ENCODE results near the gene NR6A1. TPM values are rescaled to one million over a fixed set of nuclear protein-coding genes. Genes with fewer than 3 reads are reported as not detected.

NR6A1 gene
- total RNA-seq, 1 donor from 2014 or later, result 302 TPM

- Histone ChIP-seq H3K36me3 (peaks cover 3% of the 10 kb centered on the region), H3K9ac (no peak overlapping the region), H3K4me1 (peaks cover 11% of the 10 kb centered on the region), H2AFZ (replicated peaks) (no peak overlapping the region), H3K27ac (no peak overlapping the region), H4K20me1 (ENCODE audit: low read depth) (peaks cover 52% of the 10 kb centered on the region), H3K79me2 (ENCODE audit: low read depth) (peaks cover 100% of the 10 kb centered on the region), H3K4me2 (no peak overlapping the region), H3K9me3 (ENCODE audit: low read depth) (peaks cover 10% of the 10 kb centered on the region), H3F3A (ENCODE audit: low read depth) (no peaks in the 10 kb centered on the region), H3K27me3 (no peaks in the 10 kb centered on the region), H3K4me3 (no peak overlapping the region)
- H3K4me1 Mint-ChIP-seq, result peaks cover 2% of the 10 kb centered on the region
- DNase-seq (ENCODE audit: low spot score), result no peak
- H3K9me3 Mint-ChIP-seq, result peaks cover 19% of the 10 kb centered on the region
- peaks cover 6% of the 10 kb centered on the region for H3K36me3 Mint-ChIP-seq
- H3K27me3 Mint-ChIP-seq (ENCODE audit: insufficient read depth, low read depth), result no peaks in the 10 kb centered on the region
- TF ChIP-seq EZH2 (IDR thresholded peaks at IDR 0.05) (no peak), CTCF (IDR thresholded peaks at IDR 0.05) (no peak), EZH2phosphoT487 (IDR thresholded peaks at IDR 0.05) (no peak)
- no peak overlapping the region for H3K4me3 Mint-ChIP-seq
- H3K27ac Mint-ChIP-seq, result peak overlapping the region; percentile 48
Observed at GRCh38 chr9:124576751-124577150, 194.4 kb downstream of the NR6A1 start.

GRCh38 chr9:124574534-124575375 lies 196.4 kb downstream of the NR6A1 start:
- H3K36me3 ChIP-seq, result peaks cover 3% of the 10 kb centered on the region
- TF ChIP-seq EZH2phosphoT487 (IDR thresholded peaks at IDR 0.05) (no peak), EZH2 (IDR thresholded peaks at IDR 0.05) (no peak), CTCF (IDR thresholded peaks at IDR 0.05) (no peak)
- H3K9me3 ChIP-seq (ENCODE audit: low read depth), result peaks cover 5% of the 10 kb centered on the region
- Mint-ChIP-seq H3K9me3 (peaks cover 6% of the 10 kb centered on the region), H3K4me1 (peaks cover 11% of the 10 kb centered on the region), H3K27ac (no peak overlapping the region), H3K27me3 (ENCODE audit: insufficient read depth, low read depth) (no peaks in the 10 kb centered on the region), H3K36me3 (peaks cover 6% of the 10 kb centered on the region), H3K4me3 (no peak overlapping the region)
- H3K4me1 ChIP-seq, result peaks cover 27% of the 10 kb centered on the region
- no peak overlapping the region for H3K4me2 ChIP-seq
- H4K20me1 ChIP-seq (ENCODE audit: low read depth), result peaks cover 68% of the 10 kb centered on the region
- H3K27me3 ChIP-seq, result no peaks in the 10 kb centered on the region
- no peak overlapping the region for H3K4me3 ChIP-seq
- no peak overlapping the region for H2AFZ ChIP-seq (replicated peaks)
- peaks cover 100% of the 10 kb centered on the region for H3K79me2 ChIP-seq (ENCODE audit: low read depth)
- H3K27ac ChIP-seq, result no peak overlapping the region
- DNase-seq (ENCODE audit: low spot score), result no peak
- no peak overlapping the region for H3K9ac ChIP-seq
- H3F3A ChIP-seq (ENCODE audit: low read depth), result peaks cover under 1% of the 10 kb centered on the region

- no peaks in the 10 kb centered on the region for H3K36me3 ChIP-seq
- DNase-seq (ENCODE audit: low spot score), result no peak
- H3K9ac ChIP-seq, result no peak overlapping the region
- Mint-ChIP-seq H3K36me3 (peaks cover 11% of the 10 kb centered on the region), H3K4me1 (peaks cover 19% of the 10 kb centered on the region), H3K9me3 (peaks cover 2% of the 10 kb centered on the region), H3K27ac (no peak overlapping the region), H3K4me3 (no peak overlapping the region), H3K27me3 (ENCODE audit: insufficient read depth, low read depth) (no peaks in the 10 kb centered on the region)
- no peak for TF ChIP-seq CTCF (IDR thresholded peaks at IDR 0.05)
- H3K79me2 ChIP-seq (ENCODE audit: low read depth), result peaks cover 97% of the 10 kb centered on the region
- H2AFZ ChIP-seq (replicated peaks), result no peak overlapping the region
- no peak overlapping the region for H3K4me3 ChIP-seq
- no peaks in the 10 kb centered on the region for H3K9me3 ChIP-seq (ENCODE audit: low read depth)
- H3K27me3 ChIP-seq, result no peaks in the 10 kb centered on the region
- H3K27ac ChIP-seq, result peak overlapping the region; percentile 32
- no peak overlapping the region for H3K4me2 ChIP-seq
- H3F3A ChIP-seq (ENCODE audit: low read depth), result peaks cover 9% of the 10 kb centered on the region
- peaks cover 31% of the 10 kb centered on the region for H3K4me1 ChIP-seq
- H4K20me1 ChIP-seq (ENCODE audit: low read depth), result peaks cover 67% of the 10 kb centered on the region
Observed at GRCh38 chr9:124570942-124571666, 200.0 kb downstream of the NR6A1 start.

All from neural progenitor cell (in vitro differentiated cells).